ENCODE data around the gene MTCL1.

The MTCL1 gene

DNA sequence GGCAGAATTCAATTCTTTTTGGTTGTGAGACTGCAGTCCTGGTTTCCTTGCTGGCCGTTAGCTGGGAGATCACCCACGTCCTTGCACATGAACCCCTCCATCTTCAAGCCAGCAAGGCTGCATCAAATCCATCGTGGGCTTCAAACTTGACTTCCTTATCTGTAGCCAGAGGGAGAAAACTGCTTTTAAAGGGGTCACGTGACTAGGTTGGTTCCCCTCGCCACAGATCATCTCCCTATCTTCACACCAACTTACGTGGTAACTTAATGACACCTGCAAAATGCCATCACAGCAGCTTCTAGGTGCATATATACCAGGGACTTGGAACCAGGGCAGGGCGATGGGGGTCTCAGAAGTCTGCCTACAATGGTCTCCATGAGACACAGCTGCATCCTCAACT is 169.5 kb downstream of the MTCL1 start:
- no peak for DNase-seq

DNA sequence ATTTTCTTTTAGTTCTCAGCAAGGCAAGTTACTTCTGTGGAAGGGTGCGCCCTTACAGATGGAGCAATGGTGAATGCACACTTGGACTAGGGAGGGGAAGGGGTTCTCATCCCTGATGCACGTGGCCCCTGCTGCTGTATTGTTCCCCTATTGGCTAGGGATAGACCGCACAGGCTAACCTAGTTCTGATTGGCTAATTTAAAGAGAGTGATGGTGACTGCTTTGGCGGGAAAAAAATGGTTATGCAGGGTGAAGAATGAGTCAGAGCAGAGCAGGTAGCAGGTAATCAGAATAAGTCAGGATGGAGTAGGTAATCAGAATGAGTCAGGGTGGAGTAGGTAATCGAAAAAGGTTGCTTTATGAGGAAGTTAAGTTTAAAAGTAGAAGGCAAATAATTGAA is 171.5 kb downstream of the MTCL1 start:
- no peak for DNase-seq

DNA sequence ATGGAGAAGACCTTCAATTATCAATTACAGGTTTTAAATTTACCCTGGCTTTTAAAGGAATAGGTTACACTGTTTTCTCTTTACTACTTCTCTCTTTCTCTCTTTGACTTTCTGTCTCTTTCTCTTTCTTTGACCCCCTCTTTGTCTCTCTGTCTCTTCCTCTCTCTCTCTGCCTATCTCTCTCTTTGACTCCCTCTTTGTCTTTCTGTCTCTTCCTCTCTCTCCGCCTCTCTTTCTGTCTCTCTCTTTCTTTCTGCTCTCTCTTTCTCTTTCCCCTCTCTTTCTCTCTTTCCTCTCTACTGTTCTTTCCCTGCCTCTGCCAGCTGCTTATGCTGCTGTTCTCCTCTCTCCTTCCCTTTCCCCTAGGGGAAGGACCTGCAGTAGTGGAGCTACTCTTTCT is 175.7 kb downstream of the MTCL1 start:
- no peak for DNase-seq
